ENCODE data around the gene THAP9.

The THAP9 gene

DNA sequence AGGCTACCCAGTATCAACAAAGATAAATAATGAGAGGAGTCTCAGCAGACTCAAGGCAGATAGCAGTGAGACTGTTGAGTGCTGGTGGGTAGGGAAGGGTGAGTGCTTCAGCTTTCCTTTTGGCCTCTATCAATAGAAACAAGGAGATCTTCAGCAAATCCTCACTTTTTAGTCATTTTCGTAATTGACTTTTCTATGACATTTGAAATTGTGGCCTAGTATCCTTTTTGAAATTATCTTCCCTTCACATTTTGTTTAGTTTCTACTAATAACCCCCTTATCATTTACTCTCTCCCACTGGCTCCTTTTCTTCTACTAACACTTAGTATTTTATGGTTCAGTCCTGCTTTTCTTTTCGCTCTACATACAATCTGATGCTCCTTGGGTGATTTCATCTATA lies 65.2 kb downstream of the THAP9 start:
- DNase-seq (ENCODE audit: low read depth in 2 of 2): no peak

DNA sequence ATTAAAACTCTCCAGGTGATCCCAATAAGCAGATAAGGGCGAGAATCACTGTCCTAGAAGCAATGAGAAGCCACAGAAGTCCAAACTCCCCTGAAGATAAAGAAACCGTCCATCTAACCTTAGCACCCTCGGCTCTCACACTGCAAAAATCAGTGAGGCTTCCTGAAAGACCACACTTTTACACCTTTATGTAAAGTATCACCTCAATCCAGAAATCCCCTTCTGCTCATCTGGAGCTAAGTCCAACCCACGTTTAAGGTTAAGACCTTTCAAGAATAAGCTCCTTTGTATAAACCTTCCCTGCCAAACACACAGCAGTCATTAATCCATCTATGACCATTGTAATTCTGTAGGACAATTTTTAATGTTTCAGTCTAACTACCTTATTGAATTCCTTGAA lies 68.4 kb downstream of the THAP9 start:
- no peak for DNase-seq (ENCODE audit: low read depth in 2 of 2)

DNA sequence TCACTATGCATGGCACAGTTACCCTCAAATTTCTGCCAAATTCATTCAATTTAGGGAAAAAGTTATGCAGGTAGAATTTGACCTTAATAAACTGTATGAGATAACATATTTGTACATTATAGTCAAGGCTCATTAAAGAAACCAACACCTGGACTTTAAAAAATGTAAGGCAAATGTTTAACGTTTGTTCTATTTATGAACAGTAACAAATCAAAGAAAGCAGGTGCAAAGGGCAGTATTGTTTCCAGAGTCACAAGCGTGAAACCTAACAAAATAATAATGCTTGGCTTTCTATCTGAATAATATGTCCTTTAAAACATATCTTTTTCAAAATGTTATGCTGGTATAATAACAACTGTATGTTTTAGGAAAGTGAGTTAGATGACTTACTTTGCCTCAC lies 68.9 kb downstream of the THAP9 start:
- DNase-seq (ENCODE audit: low read depth in 2 of 2): no peak

Measured in activated CD4-positive, alpha-beta T cell treated with anti-CD3 and anti-CD28 coated beads for 24 hours (primary cell).